GM18502 (cell line): ENCODE data around the gene FLRT1.
"Not testable (repeated sequence)": the region's sequence is repeated elsewhere in the genome, so short reads cannot be mapped to it uniquely, and the experiment has no call there.

ENCODE experiments used
- ATAC-seq: cut with Tn5 transposase; IDR thresholded peaks from one replicate; pipeline ENCODE4 v1.9.1; 2021; ENCODE audit warnings: mild to moderate bottlenecking; ENCODE audit not compliant: unreplicated experiment, poor library complexity

FLRT1 gene

GRCh38 chr11:64042301-64042700 is 6.6 kb downstream of the FLRT1 start:
- ATAC-seq, result no peak

GRCh38 chr11:64043545-64043944 is 7.8 kb downstream of the FLRT1 start:
- no peak for ATAC-seq

GRCh38 chr11:64044730-64045393 is 9.1 kb downstream of the FLRT1 start:
- ATAC-seq, result no peak

- ATAC-seq, result no peak
Observed at GRCh38 chr11:64045700-64046099, 10.0 kb downstream of the FLRT1 start.

- ATAC-seq, result not testable (repeated sequence)
Observed at GRCh38 chr11:64047373-64047772, 11.6 kb downstream of the FLRT1 start.

- no peak for ATAC-seq
Observed at GRCh38 chr11:64048042-64048854, 12.5 kb downstream of the FLRT1 start.

GRCh38 chr11:64049509-64049908 is 13.8 kb downstream of the FLRT1 start:
- no peak for ATAC-seq

GRCh38 chr11:64051297-64051696 is 15.6 kb downstream of the FLRT1 start:
- no peak for ATAC-seq

GRCh38 chr11:64052436-64052835 is 16.7 kb downstream of the FLRT1 start:
- no peak for ATAC-seq

- no peak for ATAC-seq
Observed at GRCh38 chr11:64052938-64053622, 17.3 kb downstream of the FLRT1 start.

GRCh38 chr11:64053699-64054098 is 18.0 kb downstream of the FLRT1 start:
- ATAC-seq, result no peak

GRCh38 chr11:64055077-64055476 is 19.3 kb downstream of the FLRT1 start:
- no peak for ATAC-seq

- ATAC-seq, result no peak
Observed at GRCh38 chr11:64056213-64056785, 20.6 kb downstream of the FLRT1 start.

- ATAC-seq, result no peak
Observed at GRCh38 chr11:64056861-64057260, 21.1 kb downstream of the FLRT1 start.

GRCh38 chr11:64057890-64058289 is 22.2 kb downstream of the FLRT1 start:
- no peak for ATAC-seq

GRCh38 chr11:64058494-64058893 is 22.8 kb downstream of the FLRT1 start:
- no peak for ATAC-seq

GRCh38 chr11:64059339-64060140 is 23.8 kb downstream of the FLRT1 start:
- ATAC-seq, result no peak

GRCh38 chr11:64060263-64060860 is 24.6 kb downstream of the FLRT1 start:
- no peak for ATAC-seq

GRCh38 chr11:64060861-64061444 is 25.2 kb downstream of the FLRT1 start:
- ATAC-seq, result no peak
